DMS53 treated with DMSO at 0.1 percent for 48 hours (cell line): ENCODE measurements around the gene THEM4.
"Not testable (repeated sequence)": the region's sequence is repeated elsewhere in the genome, so short reads cannot be mapped to it uniquely, and the experiment has no call there.

Source experiments
- DNase-seq: peaks from one replicate; lab custom pipeline; 2025; ENCODE audit not compliant: unreplicated experiment; lab: John Stamatoyannopoulos, UW

The THEM4 gene

DNA sequence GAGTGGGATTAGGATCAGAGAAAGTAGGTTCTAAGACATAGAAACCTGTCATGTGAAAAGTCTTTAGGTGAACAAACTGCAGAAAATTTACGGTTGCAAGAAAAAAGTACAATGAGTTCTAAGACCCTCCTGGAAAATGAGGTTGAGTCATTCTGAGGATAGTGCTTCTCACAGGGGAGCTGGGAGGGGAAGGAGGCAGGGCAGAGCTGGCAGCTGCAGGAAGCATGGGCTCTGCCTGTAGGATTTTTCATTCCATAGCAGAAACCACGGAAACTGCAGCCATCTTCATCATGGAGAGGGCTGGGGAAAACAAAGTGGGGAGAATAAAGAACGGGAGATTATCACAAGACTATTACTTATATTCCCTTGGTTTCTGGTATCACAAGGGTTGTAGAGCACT, 25.8 kb upstream of the THEM4 start:
- DNase-seq, result no peak

DNA sequence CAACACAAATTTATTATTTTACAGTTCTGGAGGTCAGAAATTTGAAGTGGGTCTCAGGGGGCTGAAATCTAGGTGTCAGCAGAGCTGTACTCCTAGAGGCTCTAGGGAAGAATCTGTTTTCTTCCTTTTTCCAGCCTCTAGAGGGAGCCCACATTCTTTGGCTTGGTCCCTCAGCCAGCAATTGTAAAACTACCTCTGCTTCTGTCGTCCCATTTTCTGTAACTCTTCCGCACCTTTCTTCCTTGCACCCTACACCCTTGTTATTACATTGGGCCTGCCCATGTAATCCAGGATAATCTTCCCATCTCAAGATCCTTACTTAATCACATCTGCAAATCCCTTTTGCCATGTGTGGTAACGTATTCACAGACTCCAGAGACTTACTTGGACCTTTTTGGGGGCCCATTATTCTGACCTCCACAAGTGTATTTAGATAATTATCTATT, 24.8 kb upstream of the THEM4 start:
- peak; percentile 69 for DNase-seq

DNA sequence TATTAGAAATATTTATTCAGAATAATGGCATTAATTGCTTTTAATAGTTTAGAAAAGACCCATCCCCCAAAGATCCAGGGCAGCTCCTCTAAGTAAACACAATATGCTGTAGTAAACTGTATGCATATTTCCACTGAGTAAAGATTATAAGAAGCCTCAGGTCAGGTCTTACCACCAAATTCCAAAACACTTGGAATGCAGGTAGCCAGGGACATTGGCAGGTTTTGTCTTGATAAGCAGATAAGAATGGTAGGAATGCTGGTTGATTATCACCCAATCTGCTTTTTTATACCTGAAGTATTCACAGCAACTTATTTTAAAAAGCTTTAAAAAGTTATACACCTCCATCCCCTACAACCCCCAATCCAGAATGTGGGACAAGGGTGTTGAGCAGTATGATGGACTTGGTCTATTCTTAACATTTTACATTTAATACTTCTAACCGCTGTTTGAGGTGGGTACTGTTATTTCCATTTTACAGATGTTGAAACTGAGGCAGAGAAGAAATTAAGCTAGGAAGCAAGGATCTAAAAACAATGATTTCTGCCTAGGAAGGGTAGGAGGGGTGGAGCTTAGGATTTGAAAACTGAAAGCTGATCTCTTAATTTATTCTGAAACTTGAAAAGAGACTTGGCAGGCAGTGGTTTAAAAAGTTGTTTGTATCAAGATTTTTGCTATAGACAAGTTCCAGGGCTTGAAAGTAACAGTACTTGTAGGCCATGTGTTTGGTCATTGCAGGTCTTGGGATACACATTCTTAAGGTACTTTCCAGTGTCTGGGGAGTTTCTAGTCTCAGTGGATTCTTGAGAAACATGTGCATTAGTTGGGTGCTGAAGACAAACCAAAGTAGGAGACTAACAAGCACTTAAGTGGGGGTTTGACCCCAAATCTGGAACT, 15.6 kb upstream of the THEM4 start:
- DNase-seq, result no peak

- DNase-seq, result no peak
Measured at GRCh38 chr1:151923422-151923821, 14.1 kb upstream of the THEM4 start.

- DNase-seq, result no peak
Measured at GRCh38 chr1:151920149-151920548, 10.8 kb upstream of the THEM4 start.

DNA sequence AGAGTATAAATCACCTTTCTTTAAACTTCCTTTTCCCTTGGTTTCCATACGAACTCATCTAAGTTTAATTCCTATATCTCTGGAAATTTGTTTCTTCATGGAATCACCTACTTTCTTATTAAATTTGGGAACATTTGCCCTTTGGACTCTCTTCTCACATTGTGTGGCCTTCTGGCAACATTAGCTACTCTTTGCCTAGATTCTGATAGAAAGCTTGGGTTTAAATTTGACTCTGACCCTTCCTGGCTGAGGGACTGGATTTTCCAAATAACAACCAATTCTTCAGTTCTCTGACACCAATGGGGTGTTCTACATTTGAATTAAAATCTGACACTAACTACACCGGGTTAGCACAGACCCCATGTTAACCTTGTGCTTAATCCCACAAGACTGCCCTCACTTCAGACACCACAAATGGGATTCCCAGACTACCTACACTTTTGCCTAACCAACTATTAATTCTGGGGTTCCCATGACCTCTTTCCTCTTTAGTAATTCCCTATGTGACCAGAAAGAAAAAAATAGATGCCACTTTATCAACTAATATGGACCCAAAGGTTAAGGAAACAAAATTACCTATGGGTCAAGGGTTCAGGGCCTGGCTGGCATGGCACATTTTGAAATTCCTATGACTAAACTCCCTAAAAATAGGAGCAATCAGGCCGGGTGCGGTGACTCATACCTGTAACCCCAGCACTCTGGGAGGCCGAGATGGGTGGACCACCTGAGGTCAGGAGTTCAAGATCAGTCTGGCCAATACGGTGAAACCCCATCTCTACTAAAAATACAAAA, 9.7 kb upstream of the THEM4 start:
- DNase-seq, result no peak

DNA sequence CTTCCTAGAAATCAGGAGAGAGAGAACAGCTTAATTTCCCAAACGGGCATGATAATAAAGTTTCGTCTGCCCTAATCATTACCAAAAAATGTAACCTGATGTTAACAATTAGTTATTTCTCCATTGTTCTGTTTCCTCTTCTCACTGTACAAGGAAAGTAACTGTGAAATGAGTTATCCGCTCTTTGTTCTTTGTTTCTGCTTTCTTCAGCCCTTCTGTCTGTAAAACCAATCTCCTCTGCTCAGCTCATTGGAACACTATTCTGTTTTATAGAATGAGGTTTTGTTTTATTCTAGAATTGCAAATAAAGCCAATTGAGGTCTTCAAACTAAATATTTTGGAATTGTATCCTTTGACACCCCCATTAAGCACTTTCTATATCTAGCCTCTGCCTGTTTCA, 8.8 kb upstream of the THEM4 start:
- no peak for DNase-seq

GRCh38 chr1:151916726-151917370, 7.5 kb upstream of the THEM4 start:
- DNase-seq, result no peak

DNA sequence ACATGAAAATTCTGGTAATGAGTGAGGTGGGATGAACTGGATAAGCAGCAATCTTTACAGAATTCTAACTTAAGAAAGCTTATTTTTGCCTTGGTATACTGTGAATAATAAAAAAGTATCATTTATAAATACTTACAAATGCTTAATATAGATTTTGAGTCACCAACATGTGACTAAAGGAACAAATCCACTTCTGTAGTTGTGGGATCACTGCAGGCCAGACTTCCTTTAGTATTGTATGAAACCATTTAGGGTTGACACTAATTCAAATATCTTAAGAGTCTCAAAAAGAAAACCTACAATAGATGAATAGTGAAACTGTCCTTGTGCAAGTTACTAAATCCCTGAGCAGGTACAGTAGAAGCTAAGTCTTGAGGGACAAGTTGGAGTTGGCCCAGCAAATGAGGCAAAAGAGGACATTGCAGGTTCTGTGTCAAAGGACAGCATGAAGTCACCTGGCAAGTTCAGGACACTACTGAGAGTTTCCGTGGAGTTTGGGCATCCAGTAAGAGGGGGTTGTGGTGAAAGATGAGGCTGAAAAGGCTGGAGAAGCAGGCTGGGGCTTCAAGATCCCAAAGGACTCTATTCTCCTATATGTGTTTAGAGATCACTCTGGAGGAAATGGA, 5.9 kb upstream of the THEM4 start:
- no peak for DNase-seq

DNA sequence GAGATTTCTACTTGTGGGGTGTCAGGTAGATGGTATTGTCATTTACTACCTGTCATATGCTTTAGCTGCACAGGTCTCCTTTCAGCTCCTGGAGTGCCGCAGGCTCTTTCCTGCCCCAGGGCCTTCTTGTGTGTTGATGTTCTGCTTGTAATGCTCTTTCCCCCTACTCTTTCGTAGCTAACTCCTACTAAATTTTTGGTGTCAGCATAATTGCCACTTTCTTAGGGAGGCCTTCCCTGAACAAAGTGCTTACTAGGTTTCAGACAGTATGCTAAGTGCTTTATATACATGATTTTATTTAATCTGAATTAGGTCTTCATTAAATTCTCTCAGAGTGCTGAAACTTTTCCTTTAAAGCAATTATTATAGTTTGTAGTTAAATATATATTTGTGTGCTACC, 4.8 kb upstream of the THEM4 start:
- no peak for DNase-seq

DNA sequence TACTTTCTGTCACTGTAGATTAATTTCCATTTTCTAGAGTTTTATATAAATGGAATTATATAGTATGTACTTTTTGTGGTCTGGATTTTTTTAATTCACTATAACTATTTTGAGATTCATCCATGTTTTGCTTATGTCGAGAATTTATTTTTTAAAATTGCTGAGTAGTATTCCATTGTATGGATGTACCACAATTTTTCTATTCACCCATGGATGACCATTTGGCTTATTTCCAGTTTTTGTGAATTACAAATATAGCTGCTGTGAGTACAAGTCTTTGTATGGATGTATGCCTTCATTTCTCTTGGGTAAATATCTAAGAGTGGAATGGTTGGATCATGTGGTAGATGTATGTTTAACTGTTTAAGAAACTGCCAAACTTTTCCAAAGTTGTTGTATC, 3.7 kb upstream of the THEM4 start:
- no peak for DNase-seq

DNA sequence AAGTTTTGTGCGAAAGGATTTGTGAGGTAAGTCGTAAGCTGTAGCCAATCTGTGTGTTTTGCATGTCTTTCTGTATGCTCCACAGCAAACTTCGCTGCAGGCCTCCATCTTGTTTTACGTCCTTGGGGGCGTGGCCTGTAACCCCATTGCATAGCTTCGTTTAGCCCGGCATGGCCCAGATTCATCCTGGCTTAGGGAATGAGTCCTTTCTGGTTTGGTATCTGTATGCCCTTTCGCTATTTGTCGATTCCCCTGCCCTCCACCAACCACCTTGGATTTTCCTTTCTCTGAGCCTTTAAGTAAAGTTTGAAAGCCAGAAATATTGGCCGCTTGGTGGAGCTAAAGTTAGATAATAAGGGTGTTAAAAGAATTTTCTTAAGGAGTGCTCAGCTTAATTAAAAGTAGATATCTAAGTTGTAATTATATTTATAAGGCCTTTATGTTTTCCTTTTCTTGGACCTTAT, 1.1 kb downstream of the THEM4 start:
- no peak for DNase-seq

DNA sequence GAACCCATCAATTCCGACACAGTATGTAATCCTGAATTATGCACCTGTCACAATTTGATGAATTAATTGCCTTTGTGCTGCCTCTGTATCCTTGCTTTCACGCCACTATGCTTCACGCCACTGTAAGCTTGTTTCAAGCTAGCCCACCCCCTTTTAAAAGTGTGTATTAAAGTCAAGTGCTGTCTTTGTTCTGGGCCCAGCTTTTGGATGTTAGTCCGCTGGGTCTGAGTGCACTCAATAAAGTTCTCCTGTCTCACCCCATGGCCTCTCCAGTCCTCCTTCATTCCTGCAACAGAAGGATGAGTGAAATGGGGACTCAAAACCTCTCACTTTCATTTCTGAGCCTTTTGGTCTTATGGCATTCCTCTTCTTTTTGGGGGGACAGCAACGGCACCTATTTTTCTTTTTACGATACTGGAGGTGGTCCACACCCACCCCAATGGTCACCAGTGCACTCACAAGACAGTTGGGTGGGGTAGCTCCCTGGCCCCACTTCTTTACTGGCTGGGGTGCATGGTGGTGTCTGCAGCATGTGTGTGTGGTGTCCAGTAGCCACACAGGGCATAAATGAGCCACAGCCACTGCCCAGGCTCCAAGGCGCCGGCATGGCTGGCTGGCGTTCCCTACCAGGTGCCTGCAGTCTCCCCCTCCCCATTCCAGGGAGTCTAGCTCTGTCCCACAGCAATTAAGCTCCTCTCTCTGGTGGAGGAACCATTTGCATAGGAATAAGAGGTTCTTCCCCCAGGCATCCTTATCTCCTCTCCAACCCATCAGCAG, 1.8 kb downstream of the THEM4 start:
- no peak for DNase-seq

GRCh38 chr1:151906324-151906645, 3.0 kb downstream of the THEM4 start:
- DNase-seq, result not testable (repeated sequence)

- DNase-seq, result not testable (repeated sequence)
Measured at GRCh38 chr1:151905443-151906323, 3.6 kb downstream of the THEM4 start.

GRCh38 chr1:151905070-151905442, 4.3 kb downstream of the THEM4 start:
- DNase-seq, result no peak

- no peak for DNase-seq
Measured at GRCh38 chr1:151902858-151903257, 6.5 kb downstream of the THEM4 start.

GRCh38 chr1:151900804-151901203, 8.5 kb downstream of the THEM4 start:
- DNase-seq, result not testable (repeated sequence)

GRCh38 chr1:151898519-151898991, 10.8 kb downstream of the THEM4 start:
- no peak for DNase-seq
